C1 segment of cervical spinal cord (tissue), 14 donors: ENCODE results near the gene FRMPD4.

Experiments used
- DNase-seq, 14 donors: peaks; one replicate each; lab custom pipeline; 2025; lab: John Stamatoyannopoulos, UW

FRMPD4 gene

GRCh38 chrX:12301288-12301687 is 163.0 kb downstream of the FRMPD4 start:
- no peak for DNase-seq

GRCh38 chrX:12304261-12304660 is 166.0 kb downstream of the FRMPD4 start:
- no peak for DNase-seq

DNA sequence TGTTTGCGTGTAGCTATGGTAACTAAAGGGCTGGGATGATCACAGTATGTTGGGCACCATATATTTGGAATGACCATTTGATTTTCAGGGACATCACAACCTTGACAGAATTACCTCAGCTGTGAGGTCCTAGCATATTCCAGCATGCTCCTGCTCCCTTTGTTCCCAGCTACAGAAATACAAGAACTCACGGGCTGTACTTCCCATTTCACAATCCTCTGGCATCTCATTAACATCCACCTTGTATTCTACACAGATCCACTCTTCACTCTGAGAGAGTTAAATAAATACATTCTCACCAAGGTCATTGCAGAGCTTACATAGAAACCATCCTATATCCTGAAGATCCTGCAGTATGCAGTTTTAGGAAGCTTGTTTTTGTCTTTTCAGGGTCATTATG is 169.7 kb downstream of the FRMPD4 start:
- DNase-seq: no peak

DNA sequence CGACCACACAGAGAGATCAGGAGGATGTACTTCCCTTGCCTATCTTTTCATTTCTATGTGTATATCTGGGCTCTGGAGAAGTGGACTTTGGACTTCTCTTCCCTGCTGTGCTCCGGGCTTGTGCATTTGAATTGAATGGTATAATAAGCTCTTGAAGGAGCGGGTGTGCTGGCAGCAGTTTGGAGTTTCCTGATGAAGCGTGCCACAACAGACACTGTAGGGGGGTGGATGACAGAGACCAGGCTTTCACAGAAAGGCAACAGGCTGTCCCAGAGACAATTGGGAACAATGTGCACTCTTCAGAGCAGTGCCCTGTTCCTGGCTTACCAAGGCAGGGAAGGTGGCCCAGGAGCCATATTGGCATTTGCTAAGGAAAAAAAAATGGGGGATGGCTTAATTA is 170.1 kb downstream of the FRMPD4 start:
- peak in 1 of 14 donors; percentile 0 for DNase-seq

DNA sequence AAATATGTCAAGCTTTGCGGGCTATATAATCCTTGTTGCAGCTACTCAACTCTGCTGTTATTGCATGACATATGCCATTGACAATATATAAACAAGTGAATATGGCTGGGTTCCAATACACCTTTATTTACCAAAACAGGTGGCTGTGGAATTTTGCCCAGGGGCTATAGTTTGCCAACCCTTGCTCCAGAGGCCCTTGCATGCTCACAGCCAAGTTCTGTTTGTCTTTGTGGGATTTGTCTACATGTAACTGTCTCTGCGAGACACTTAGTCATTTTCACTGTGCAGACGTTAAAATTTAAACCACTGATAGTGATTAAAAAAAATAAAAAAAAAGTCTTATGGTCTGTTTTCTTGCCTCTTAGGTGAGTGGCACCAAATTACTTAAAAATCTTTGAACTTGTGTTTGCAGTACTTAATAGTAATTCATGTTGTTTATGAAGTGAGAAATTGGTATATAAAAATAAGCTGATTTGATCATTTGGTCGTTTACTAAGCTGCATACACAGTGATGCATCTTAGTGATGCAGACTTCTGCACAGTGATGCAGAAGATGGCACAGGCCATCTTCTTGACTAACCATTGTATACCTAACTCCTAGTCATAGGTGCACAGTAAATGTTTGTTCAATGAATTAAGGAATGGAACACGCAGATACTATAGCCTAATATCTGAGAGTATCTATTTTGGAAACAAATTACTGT is 170.9 kb downstream of the FRMPD4 start:
- DNase-seq: no peak

DNA sequence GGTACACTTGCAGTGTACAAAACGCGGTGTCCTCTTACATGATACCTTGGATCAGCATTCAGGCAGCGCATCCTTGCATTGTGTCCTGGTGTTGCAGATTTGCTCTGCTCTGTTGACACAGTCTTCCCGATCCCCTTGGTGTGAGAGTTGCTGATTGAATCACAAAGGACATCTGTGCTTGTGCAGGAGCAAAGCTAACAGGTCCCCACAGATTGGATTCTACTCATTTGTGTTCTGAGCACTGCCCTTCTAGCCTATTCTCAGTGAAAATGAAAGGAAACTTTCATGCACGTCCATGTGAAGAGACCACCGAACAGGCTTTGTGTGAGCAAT is 171.4 kb downstream of the FRMPD4 start:
- no peak for DNase-seq

GRCh38 chrX:12314651-12315050 is 176.4 kb downstream of the FRMPD4 start:
- DNase-seq: no peak

DNA sequence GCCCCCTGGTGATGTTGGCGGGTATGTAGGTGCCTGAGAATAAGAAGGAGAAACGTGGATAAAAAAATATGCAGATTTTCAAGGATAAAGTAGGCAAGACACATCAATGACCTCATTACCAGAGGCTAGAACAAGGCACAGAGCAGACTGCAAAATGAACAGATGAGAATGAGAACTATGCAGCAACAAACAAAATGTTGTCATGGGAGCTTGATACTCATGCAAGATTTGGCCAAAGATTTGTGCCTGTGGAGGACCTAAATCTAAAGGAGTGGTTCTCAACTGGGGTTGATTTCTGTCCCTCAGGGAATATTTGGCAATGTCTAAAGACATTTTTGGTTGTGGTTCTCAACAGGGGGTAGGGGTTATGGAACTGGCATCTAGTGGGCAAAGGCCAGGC is 177.3 kb downstream of the FRMPD4 start:
- no peak for DNase-seq

- DNase-seq: no peak
Observed at GRCh38 chrX:12319003-12319519, 180.8 kb downstream of the FRMPD4 start.

DNA sequence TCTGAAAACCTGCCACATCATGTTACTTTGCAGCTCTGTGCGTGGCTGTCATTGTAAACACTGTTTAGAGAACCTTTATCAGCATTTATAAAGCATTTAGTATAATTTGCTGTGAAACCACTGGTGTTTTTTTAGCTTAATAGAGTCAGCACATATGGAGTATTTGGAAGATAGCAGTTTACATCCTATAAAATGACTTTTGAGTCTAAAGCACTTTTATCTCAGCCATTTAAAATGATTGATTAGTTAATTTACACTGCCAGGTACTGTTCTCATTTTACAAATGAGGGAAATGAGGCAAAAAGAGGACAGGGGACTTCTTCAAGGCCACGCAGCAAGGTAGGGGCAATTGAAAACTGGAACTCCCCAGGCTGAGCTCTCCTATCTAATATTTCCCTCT is 181.7 kb downstream of the FRMPD4 start:
- DNase-seq: no peak

DNA sequence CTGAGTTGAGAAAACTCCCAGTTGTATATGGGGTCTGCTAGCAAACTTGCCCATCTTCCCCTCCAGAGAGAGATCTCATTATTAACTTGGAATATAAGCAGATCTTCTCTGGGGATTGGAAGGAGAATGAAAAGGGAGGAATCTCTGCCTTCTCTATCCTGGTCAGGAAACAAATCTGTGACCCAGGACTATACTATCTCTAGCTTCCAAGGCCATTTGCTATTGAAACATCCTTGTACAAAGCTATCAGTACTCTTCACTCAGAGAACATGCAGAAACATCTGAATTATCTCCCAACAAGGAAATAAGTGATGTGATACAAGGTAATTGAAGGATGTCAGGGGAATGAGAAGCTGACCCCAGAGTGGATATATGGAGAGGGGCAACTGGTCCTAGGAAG is 183.8 kb downstream of the FRMPD4 start:
- DNase-seq: no peak

DNA sequence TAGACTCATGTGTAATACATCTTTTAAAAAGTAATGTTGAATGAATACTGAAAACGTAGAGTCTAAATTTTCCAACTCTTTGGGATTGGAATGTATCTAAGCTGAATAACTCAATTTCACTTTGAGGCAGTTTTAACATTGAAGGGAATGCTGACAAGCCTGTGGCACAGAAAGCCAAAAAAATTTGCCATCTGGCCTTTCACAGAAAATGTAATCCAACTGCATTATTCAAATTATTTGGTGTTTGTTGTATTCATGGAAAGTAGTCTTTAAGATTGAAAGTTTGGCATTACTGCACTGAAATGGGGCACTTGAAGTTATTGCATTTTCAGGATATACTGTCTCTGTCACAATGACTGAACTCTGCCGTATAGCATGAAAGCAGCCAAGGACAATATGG is 186.9 kb downstream of the FRMPD4 start:
- no peak for DNase-seq

DNA sequence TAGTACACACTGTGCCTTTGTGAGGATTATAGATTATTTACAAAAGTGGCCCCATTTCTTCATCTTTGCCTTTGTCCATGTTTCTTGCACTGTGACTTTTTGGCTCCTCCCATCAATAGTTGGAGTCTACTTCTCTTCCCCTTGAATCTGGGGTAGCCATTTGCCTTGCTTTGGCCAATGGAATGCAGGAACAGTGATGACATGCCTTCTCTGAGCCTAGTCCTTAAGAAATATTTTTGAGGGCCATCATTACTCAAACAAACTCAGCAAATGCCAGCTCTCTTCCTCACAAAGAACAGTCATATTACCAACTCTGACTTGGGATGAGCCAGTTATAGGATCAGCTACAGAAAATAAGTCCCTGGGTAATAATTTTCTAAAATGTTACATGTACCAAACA is 189.6 kb downstream of the FRMPD4 start:
- DNase-seq: no peak

GRCh38 chrX:12329476-12329875 is 191.2 kb downstream of the FRMPD4 start:
- DNase-seq: no peak

GRCh38 chrX:12330841-12331240 is 192.6 kb downstream of the FRMPD4 start:
- no peak for DNase-seq

DNA sequence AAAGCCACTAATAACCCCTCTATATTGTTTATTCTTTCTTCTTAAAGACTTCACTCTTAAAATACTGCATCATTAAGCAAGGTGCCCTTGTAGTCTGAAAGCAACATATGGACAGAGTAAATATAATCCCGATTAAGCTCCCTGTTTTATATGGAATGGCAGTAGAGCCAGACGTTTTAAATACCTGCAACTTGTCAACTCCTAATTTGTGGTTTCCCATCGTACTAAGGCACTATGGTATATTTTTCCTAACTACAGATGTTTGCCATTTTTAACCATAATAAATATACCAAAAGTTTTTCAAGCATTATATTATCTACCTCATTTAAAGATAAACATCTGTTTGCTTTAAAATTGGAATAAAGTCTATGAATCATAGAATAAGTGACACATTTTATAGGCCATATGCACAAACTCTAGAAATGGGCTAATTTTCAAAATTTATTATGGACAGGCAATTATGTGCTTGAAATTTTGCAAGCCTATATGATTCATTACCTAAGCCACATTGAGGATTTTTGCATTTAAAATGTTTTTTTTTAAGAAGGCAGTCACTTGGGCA is 194.6 kb downstream of the FRMPD4 start:
- DNase-seq: no peak

DNA sequence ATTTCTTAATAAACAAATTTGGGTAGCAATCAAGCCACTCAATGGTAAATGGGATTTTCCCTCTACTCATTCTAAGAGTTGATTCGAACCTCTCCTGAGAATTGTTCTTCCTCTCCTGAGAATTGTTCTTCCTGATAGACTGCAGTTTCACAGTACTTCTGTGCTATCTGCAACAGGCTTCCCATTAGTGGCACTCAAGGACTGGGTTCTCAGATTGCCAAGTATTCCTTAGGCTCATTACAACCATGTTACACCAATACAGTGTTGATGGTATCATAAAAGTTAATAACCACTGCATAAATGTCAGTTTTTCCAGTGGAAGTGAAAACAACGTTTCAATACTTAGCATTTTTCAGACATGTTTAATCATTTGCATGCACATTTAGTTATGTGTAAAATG is 201.6 kb downstream of the FRMPD4 start:
- no peak for DNase-seq

DNA sequence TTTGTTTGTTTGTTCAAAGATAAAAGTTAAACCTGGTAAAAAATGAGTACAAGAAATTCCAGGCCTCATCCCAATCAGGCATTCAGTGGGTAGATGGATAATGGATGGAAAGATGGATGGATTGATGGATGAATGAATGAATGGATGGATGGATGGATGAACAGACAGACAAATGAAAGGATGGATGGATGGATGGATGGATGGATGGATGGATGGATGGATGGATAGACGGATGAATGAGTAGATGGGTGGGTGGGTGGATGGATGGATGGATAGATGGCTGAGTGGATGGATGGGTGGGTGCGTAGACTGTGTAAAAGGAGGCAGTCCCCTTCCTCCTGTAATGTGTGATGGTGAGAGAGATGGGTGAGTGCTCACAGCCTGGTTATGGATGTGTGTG is 206.7 kb downstream of the FRMPD4 start:
- no peak for DNase-seq

GRCh38 chrX:12349201-12349600 is 210.9 kb downstream of the FRMPD4 start:
- DNase-seq: no peak

DNA sequence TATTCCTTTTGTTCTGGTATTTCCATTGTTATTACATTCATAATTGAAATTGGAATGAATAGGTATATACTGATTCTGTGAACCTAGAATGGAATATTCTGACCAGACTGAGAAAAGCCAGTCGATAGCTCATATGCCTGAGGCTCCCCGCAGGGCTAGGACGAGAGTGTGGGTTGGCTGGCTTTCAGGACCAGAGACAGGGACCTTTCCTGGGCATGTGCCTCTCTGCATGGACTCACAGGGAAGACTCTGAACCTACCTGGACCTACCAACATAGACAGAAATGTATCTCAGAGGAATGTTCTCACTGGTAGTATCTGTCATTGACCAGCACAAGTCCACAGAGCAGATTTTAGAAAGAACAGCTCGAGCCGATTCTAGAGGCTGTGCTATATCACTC is 214.6 kb downstream of the FRMPD4 start:
- DNase-seq: no peak

DNA sequence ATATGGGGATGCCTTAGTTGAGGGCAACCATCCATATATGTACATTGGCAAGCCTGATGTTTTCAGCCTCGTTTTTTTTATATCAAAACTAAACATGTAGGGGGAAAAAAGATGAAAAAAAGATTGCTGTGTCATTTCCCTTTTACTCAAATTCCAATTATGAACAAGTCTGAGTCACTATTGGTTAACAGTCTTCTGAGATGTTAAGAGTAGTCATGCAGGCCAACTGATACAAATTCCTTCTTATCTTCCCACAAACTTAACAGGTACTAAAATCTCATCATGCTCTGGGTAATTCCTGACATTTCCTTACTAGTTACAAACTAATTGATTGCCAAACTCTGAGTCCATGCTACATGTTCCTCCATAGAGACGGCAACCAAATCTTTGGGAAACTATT is 222.1 kb downstream of the FRMPD4 start:
- DNase-seq: no peak

DNA sequence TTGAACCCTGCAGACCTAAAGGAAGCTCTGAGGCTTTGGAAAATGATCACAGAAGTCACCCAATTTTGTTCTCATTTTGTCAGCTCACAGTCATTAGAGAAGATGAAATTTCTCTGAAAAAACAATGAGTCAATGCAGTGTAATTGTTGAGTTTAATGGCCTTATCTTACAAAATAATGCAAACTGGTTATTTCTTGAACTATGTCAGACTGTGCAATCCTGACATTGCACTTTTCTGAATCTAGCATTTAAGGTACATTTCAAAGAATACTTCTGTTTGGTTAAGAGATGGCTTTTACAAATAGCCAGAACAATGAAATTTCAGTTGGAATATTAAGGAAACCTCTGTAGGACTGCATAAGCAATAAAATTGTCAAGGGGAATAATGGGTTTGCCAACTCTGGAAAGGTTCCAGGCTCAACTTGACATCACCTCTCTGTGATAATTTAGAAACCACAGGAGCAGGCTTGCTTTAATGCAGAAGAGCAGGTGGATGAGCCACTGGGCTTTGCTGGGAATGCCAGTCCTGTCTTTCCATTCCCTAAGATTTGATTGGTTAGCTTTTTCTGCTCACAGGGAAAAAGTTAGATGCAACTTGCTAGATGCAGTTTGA is 222.8 kb downstream of the FRMPD4 start:
- DNase-seq: no peak

- no peak for DNase-seq
Observed at GRCh38 chrX:12363216-12363615, 224.9 kb downstream of the FRMPD4 start.
